ENCODE measurements around the gene C19orf67. TPM values are rescaled to one million over a fixed set of nuclear protein-coding genes. Genes with fewer than 3 reads are reported as not detected.
A peak's percentile ranks its signal among the peaks of the same experiment; 100 is the strongest.

The C19orf67 gene
- total RNA-seq, 2 donors from 2014 or later: not detected

GRCh38 chr19:14059093-14059480, 26.5 kb downstream of the C19orf67 start:
- H3K27ac ChIP-seq: no peak overlapping the region
- intact Hi-C loops (cut with DNase I): loop anchor here (10.0 kb wide), 1 partner anchor 184 kb away; the partner anchor contains the start of gene NANOS3
- TF ChIP-seq POLR2A (IDR thresholded peaks at IDR 0.05) (no peak), CTCF (IDR thresholded peaks at IDR 0.05) (peak; percentile 18 to 54 (median 33))
- H3K4me1 ChIP-seq: peaks cover 48% of the 10 kb centered on the region
- no peaks in the 10 kb centered on the region for H3K27me3 ChIP-seq
- H3K36me3 ChIP-seq (replicated peaks in 1 of 2; ENCODE audit: insufficient read depth in 1 of 2, low read depth in 2 of 2): peaks cover 0 to 13% of the 10 kb centered on the region in 2 donors
- ATAC-seq (no peak), DNase-seq (no peak)
- WGBS, 2 donors: 35 to 62% methylated on average over 13 to 15 of the region's 15 CpGs
- no peak overlapping the region for H3K4me3 ChIP-seq
- no peaks in the 10 kb centered on the region for H3K9me3 ChIP-seq

GRCh38 chr19:14058182-14059092, 27.1 kb downstream of the C19orf67 start:
- Histone ChIP-seq H3K4me3 (no peak overlapping the region), H3K27me3 (no peaks in the 10 kb centered on the region), H3K4me1 (peaks cover 48% of the 10 kb centered on the region), H3K36me3 (replicated peaks in 1 of 2; ENCODE audit: insufficient read depth in 1 of 2, low read depth in 2 of 2) (peaks cover 0 to 13% of the 10 kb centered on the region in 2 donors), H3K27ac (no peak overlapping the region), H3K9me3 (no peaks in the 10 kb centered on the region)
- no peak for DNase-seq
- intact Hi-C loops (cut with DNase I): loop anchor here (10.0 kb wide), 1 partner anchor 184 kb away; the partner anchor contains the start of gene NANOS3
- TF ChIP-seq POLR2A (IDR thresholded peaks at IDR 0.05) (no peak), CTCF (IDR thresholded peaks at IDR 0.05) (no peak)
- WGBS, 2 donors: 28 to 70% methylated on average over 17 of the region's 17 CpGs
- no peak for ATAC-seq

- ATAC-seq (no peak), DNase-seq (no peak)
- TF ChIP-seq POLR2A (IDR thresholded peaks at IDR 0.05) (no peak), CTCF (IDR thresholded peaks at IDR 0.05) (no peak)
- Histone ChIP-seq H3K27ac (no peak overlapping the region), H3K27me3 (no peaks in the 10 kb centered on the region), H3K4me1 (peaks cover 38% of the 10 kb centered on the region), H3K9me3 (no peaks in the 10 kb centered on the region), H3K36me3 (replicated peaks in 1 of 2; ENCODE audit: insufficient read depth in 1 of 2, low read depth in 2 of 2) (peaks cover 0 to 13% of the 10 kb centered on the region in 2 donors), H3K4me3 (no peak overlapping the region)
- WGBS, 2 donors: 46 to 86% methylated on average over 5 to 15 of the region's 19 CpGs
- intact Hi-C loops (cut with DNase I): loop anchor here (10.0 kb wide), 1 partner anchor 182 kb away; the partner anchor contains the start of gene NANOS3
Observed at GRCh38 chr19:14056741-14057356, 28.7 kb downstream of the C19orf67 start.

- Histone ChIP-seq H3K4me3 (no peak overlapping the region), H3K27me3 (no peaks in the 10 kb centered on the region), H3K36me3 (replicated peaks in 1 of 2; ENCODE audit: insufficient read depth in 1 of 2, low read depth in 2 of 2) (peaks cover 0 to 13% of the 10 kb centered on the region in 2 donors), H3K27ac (no peak overlapping the region), H3K9me3 (no peaks in the 10 kb centered on the region), H3K4me1 (peaks cover 35% of the 10 kb centered on the region)
- no peak for ATAC-seq
- no peak for TF ChIP-seq POLR2A (IDR thresholded peaks at IDR 0.05)
- no peak for TF ChIP-seq CTCF (IDR thresholded peaks at IDR 0.05)
- intact Hi-C loops (cut with DNase I): loop anchor here (10.0 kb wide), 1 partner anchor 181 kb away; the partner anchor contains the start of gene NANOS3
- no peak for DNase-seq
- WGBS, 2 donors: 90 to 100% methylated on average over 2 to 10 of the region's 10 CpGs
Observed at GRCh38 chr19:14056069-14056666, 29.4 kb downstream of the C19orf67 start.

Data from body of pancreas (tissue), 4 donors.